ENCODE data around the gene UBXN4.
"Not testable (repeated sequence)": the region's sequence is repeated elsewhere in the genome, so short reads cannot be mapped to it uniquely, and the experiment has no call there.

Gene UBXN4

GRCh38 chr2:135762022-135762421 is 20.4 kb downstream of the UBXN4 start:
- in situ Hi-C loops (cut with HindIII; ENCODE audit: low sequenced_read_pairs): no loop called here

- in situ Hi-C loops (cut with HindIII; ENCODE audit: low sequenced_read_pairs): no loop called here
These were observed 20.9 kb downstream of the UBXN4 start for GRCh38 chr2:135762530-135762929.

- in situ Hi-C loops (cut with HindIII; ENCODE audit: low sequenced_read_pairs): no loop called here
These were observed 27.2 kb downstream of the UBXN4 start for GRCh38 chr2:135768863-135769262.

GRCh38 chr2:135773319-135773718 is 31.7 kb downstream of the UBXN4 start:
- in situ Hi-C loops (cut with HindIII; ENCODE audit: low sequenced_read_pairs): no loop called here

GRCh38 chr2:135773917-135774316 is 32.3 kb downstream of the UBXN4 start:
- in situ Hi-C loops (cut with HindIII; ENCODE audit: low sequenced_read_pairs): no loop called here

- in situ Hi-C loops (cut with HindIII; ENCODE audit: low sequenced_read_pairs): no loop called here
These were observed 33.8 kb downstream of the UBXN4 start for GRCh38 chr2:135775420-135775819.

GRCh38 chr2:135776367-135776766 is 34.7 kb downstream of the UBXN4 start:
- in situ Hi-C loops (cut with HindIII; ENCODE audit: low sequenced_read_pairs): no loop called here

- in situ Hi-C loops (cut with HindIII; ENCODE audit: low sequenced_read_pairs): no loop called here
These were observed 40.6 kb downstream of the UBXN4 start for GRCh38 chr2:135782231-135782630.

- in situ Hi-C loops (cut with HindIII; ENCODE audit: low sequenced_read_pairs): no loop called here
These were observed 41.8 kb downstream of the UBXN4 start for GRCh38 chr2:135783439-135783838.

GRCh38 chr2:135785032-135785431 is 43.4 kb downstream of the UBXN4 start:
- in situ Hi-C loops (cut with HindIII; ENCODE audit: low sequenced_read_pairs): no loop called here

- in situ Hi-C loops (cut with HindIII; ENCODE audit: low sequenced_read_pairs): no loop called here
These were observed 45.2 kb downstream of the UBXN4 start for GRCh38 chr2:135786823-135787222.

GRCh38 chr2:135790423-135790822 is 48.8 kb downstream of the UBXN4 start:
- in situ Hi-C loops (cut with HindIII; ENCODE audit: low sequenced_read_pairs): no loop called here

GRCh38 chr2:135791418-135792190 is 49.9 kb downstream of the UBXN4 start:
- in situ Hi-C loops (cut with HindIII; ENCODE audit: low sequenced_read_pairs): no loop called here

GRCh38 chr2:135792401-135793150 is 50.9 kb downstream of the UBXN4 start:
- in situ Hi-C loops (cut with HindIII; ENCODE audit: low sequenced_read_pairs): no loop called here

GRCh38 chr2:135795641-135796040 is 54.0 kb downstream of the UBXN4 start:
- in situ Hi-C loops (cut with HindIII; ENCODE audit: low sequenced_read_pairs): not testable (repeated sequence)

GRCh38 chr2:135796606-135797005 is 55.0 kb downstream of the UBXN4 start:
- in situ Hi-C loops (cut with HindIII; ENCODE audit: low sequenced_read_pairs): no loop called here

- in situ Hi-C loops (cut with HindIII; ENCODE audit: low sequenced_read_pairs): no loop called here
These were observed 56.0 kb downstream of the UBXN4 start for GRCh38 chr2:135797497-135798274.

- in situ Hi-C loops (cut with HindIII; ENCODE audit: low sequenced_read_pairs): no loop called here
These were observed 56.6 kb downstream of the UBXN4 start for GRCh38 chr2:135798275-135798705.

GRCh38 chr2:135798762-135799161 is 57.1 kb downstream of the UBXN4 start:
- in situ Hi-C loops (cut with HindIII; ENCODE audit: low sequenced_read_pairs): no loop called here

- in situ Hi-C loops (cut with HindIII; ENCODE audit: low sequenced_read_pairs): no loop called here
These were observed 58.1 kb downstream of the UBXN4 start for GRCh38 chr2:135799738-135800137.

Measured in DLD1 (cell line).